GM19463 (cell line): ENCODE results near the gene SLC1A2.

ENCODE experiments used
- ATAC-seq: cut with Tn5 transposase; IDR thresholded peaks from one replicate; pipeline ENCODE4 v1.9.1; 2021; ENCODE audit warnings: mild to moderate bottlenecking, moderate library complexity; ENCODE audit not compliant: unreplicated experiment

Gene SLC1A2

DNA sequence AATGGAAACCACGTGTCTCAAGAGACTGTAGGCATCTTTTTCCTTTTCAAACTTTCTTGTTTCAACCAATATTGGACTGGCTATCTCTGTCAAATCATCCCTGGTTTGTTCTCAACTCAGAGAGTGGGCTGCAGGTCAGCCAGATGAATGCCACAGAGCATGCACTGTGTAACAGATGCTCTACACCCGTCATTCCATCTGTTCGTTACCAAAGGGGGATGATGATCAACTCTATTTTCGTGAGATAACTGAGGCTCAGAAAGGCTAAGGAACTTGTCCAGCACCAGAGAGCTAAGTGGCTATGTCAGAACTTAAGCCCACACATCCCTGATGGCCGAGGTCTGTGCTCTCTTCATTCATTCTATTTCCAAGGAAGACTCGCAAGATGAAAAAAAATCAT, 42.1 kb downstream of the SLC1A2 start:
- ATAC-seq, result no peak

GRCh38 chr11:35376613-35377012, 42.7 kb downstream of the SLC1A2 start:
- no peak for ATAC-seq

GRCh38 chr11:35376118-35376510, 43.2 kb downstream of the SLC1A2 start:
- ATAC-seq, result no peak

GRCh38 chr11:35375332-35376117, 43.8 kb downstream of the SLC1A2 start:
- no peak for ATAC-seq

DNA sequence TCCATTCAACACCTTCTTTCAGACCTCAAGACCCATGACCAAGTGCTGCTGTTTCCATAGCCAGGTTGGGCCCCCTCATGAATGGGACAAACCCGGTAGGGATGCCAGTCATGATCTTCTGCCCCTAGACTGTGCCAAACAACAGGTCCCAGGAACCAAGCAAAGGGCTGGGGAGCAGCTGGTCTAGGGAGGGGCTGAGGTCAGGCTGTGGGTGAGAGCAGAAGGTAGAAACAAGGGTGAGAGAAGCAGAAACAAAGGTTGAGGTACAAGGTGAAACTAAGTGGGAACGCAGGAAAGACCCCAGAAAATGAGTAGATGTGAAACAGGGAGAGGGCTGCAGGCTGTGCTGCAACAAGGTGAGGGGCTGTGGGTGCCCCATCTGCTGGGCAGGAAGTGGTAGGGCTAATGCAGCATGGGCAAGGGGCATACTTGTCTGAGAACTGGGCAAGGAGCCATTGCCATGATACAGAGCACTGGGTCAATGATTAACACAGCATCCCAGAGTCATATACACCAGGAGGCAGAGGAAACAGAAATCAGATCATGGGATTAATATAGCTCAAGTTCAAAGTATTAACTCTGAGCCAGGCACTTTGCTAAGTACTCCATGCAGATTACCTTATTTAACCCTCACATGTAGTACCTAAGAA, 45.9 kb downstream of the SLC1A2 start:
- ATAC-seq, result peak; percentile 57

GRCh38 chr11:35372565-35373283, 46.6 kb downstream of the SLC1A2 start:
- no peak for ATAC-seq

- no peak for ATAC-seq
Measured at GRCh38 chr11:35367491-35367890, 51.9 kb downstream of the SLC1A2 start.

DNA sequence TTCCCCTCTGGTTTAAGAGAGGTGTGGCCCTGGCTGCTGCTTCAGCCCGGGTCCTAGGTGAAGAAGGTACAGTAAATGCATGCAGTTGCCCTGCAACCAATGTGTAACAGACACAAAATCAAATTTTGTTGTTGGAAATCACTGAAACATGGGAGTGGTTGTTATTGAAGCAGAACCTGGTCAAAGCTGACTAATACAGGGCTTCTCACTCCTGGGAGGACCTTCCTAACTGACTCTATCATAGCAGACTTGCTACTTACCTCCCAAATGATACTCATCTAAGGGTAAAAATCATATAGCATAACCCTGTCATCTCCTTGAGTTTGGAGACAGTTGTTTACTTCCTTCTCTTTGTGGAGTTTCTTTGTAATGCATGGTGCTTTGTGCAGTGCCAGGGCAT, 52.6 kb downstream of the SLC1A2 start:
- no peak for ATAC-seq

DNA sequence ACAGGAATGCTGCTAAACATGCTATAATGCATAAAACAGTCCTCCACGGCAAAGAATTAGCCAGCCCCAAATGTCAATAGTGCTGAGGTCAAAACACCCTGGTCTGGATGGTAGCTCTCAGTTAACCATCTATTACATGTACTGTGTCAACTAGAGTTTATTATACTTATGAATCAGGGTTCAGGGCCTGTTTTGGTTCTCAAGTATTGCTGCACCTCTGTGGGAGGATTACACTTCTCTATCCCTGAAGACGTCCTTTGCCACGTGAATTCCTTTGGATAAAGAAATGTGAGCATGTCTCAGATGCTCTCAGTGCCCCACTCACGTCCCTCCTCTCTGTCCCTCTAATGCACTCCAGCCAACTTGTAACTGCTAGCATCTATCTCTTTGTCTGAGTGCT, 53.4 kb downstream of the SLC1A2 start:
- ATAC-seq, result no peak

DNA sequence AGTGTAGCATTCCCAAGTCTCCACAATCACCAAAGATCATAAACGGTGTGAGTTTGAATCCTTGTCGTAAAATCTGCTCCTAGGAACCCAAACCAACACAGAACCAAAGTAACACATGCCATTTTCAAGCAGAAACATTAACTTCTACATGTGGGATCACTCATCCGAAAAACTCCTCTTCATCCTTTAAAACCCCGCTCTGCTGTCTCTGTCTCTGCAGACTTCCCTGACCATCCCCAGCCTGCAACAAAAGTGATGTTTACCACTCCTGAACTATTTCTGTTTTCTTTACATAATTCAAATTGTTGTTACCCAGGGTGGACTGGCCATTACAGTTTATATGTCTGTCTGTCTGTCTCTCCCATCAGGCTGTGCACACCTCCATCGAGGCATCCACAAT, 54.0 kb downstream of the SLC1A2 start:
- no peak for ATAC-seq

- no peak for ATAC-seq
Measured at GRCh38 chr11:35363854-35364780, 55.2 kb downstream of the SLC1A2 start.

DNA sequence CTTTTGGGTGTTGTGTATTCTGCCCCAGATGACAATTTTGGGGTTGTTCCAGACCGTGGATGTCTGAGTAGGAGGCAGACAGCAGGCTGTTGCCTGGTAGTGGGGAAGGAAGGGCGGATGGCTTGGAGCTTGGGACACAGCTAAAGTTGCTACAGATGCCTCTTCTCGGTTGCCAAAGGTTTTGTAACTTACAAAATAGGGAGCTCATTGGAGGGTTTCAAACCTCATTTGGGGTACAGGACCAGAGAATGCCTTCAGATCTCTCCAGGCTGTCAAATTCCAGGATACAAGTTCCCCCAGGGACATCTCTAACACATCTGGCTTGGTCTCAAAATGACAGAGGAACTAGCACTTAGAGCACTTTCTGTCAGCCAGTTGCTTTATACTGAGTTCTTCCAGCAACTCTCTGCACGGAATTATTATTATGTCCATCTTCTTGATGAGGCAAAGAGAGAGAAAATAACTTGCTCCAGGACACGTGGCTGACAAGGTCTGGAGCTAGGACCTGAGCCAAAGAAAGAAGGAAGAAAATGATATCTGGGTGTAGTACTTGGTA, 56.0 kb downstream of the SLC1A2 start:
- no peak for ATAC-seq

- no peak for ATAC-seq
Measured at GRCh38 chr11:35362521-35362980, 56.8 kb downstream of the SLC1A2 start.

DNA sequence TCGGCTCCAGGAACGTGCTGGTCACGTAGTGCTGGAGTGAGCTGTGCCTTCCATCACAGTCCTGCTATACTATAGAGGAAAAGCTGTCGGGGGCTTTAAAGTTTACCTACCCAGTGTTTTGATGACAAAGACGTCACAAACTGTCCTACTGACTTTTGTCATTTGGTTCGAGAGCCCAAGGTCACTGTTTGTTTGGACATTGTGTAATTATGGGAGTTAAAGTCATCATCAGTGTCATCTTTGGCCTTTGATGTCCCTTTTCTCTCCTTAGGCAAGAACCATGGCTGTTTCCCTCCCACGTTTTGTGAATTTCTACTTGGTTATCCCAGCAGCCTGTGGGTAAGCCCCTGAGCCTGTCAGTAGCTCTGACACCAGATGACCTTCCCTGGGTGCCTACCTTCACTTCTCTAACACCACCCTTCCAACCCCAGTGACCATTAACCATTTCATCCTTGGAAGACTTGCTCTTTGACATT, 59.3 kb downstream of the SLC1A2 start:
- no peak for ATAC-seq

DNA sequence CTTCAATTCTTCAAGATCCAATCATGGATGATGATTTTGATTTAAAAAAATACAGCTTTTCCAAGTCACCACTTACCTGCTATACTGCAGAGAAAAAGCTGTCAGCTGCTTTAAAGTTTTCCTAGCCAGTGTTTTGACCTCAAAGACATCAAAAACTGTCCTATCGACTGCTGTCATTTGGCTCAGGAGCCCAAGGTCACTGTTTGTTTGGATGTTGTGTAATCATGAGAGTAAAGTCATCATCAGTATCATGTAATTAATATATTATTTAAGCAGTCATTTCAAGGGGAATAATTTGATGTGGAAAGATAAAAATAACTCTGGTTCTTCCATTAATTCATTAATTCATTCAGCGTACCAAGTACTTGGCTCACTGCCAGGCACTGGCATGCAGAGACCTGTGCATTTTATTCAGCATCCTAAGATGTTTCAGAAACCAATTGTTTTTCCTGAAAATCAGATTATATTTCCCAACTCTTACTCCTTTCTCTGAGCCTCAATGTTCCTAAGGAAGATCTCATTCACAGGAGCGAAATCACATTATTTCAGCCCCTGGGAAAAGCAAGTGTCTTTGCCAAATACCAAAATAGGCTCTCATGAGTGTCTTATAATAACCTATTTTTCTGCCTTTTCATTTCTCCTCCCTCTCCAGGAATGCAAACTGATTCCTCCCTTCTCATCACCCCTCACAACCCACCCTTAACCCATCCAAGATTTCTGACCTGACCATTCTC, 59.9 kb downstream of the SLC1A2 start:
- no peak for ATAC-seq

GRCh38 chr11:35358391-35358790, 61.0 kb downstream of the SLC1A2 start:
- ATAC-seq, result no peak

GRCh38 chr11:35357923-35358322, 61.4 kb downstream of the SLC1A2 start:
- no peak for ATAC-seq

DNA sequence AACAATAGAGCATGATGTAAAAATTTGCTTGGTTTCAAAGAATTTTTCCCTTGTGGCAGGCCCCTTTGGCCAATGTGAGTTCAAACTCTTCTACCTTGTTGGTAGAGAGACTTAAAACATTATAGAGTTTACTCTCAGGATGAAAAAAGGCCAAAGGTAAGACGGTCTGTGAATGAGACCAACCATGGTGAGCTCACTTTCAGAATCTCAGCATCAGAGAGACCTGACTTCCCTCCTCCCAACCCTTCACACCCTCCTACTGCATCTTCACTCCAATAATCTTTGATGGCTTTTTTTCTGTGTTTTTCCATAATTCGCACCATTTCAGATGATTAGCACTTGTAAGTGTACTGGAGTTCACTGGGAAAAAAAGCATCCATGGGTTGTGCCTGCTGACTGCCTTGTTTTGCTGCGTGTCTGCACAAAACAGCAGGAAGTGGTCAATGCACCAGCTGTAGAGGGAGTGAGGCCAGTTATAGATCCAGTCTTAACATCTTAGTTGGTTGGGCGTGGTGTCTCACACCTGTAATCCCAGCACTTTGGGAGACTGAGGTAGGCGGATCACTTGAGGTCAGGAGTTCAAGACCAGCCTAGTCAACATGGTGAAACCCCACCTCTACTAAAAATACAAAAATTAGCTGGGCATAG, 64.1 kb downstream of the SLC1A2 start:
- no peak for ATAC-seq

- ATAC-seq, result no peak
Measured at GRCh38 chr11:35354644-35355043, 64.7 kb downstream of the SLC1A2 start.
